ENCODE results near the gene C1orf167. TPM values are rescaled to one million over a fixed set of nuclear protein-coding genes. Genes with fewer than 3 reads are reported as not detected.

Gene C1orf167
- total RNA-seq, 4 donors from 2014 or later = 0.72 to 2.0 TPM; not detected in 2

- no peak for TF ChIP-seq CTCF (IDR thresholded peaks at IDR 0.05)
- DNase-seq (ENCODE audit: low spot score) (peak; percentile 89), ATAC-seq (ENCODE audit: low FRiP score) (peak; percentile 63)
These were observed 25.9 kb upstream of the C1orf167 start, which contains the start of gene AGTRAP for GRCh38 chr1:11735854-11736745. TSS of gene AGTRAP (plus strand) at chr1:11736136. CDS start at chr1:11736209, 73 bp downstream.

DNA sequence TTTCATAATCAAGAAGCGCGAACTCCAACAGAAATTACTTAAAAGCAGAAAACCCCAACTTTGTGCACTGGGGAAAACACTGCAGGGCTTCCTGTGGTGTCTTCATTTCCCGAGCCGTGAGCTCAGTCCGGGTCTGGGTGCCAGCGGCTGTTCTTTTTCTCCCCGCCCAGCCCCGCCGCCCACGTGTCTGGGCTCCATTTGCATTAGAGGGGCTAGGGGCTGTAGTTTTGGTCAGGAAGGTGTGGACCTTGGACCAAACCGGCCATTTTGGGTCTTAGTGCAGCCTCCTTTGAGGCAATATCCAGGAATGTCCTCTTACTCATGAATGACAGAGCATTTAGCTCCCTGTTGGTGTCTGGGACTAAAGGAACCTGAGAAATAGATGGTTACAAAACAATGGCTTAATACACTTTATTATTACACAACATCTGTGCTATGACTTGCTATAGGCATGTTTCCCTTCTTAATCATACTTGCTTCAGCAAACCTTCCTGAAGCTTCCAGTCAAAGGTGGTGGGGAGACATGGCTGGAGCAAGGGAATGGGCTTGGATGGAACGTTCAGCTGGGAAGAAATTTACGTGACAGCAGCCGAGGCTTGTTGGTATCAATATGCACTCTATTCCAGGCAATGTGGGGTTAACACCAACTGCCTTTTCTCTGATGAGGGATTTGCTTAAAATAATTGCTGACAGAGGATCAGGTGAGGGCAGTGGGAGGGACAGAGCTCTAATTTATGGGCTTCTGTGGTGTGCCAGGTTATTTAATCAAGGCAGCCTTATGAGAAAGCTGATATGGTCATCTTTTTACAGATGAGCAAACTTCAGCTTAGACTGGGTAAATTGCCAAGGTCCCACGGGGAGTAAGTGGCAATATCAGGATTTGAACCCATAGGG is 25.0 kb upstream of the C1orf167 start:
- DNase-seq (ENCODE audit: low spot score) (peak; percentile 38), ATAC-seq (ENCODE audit: low FRiP score) (peak; percentile 80)
- TF ChIP-seq CTCF (IDR thresholded peaks at IDR 0.05) = no peak

GRCh38 chr1:11738096-11738495 is 23.9 kb upstream of the C1orf167 start:
- no peak for TF ChIP-seq CTCF (IDR thresholded peaks at IDR 0.05)
- ATAC-seq (ENCODE audit: low FRiP score) = no peak

GRCh38 chr1:11738783-11739182 is 23.2 kb upstream of the C1orf167 start:
- TF ChIP-seq CTCF (IDR thresholded peaks at IDR 0.05) = no peak
- DNase-seq (ENCODE audit: low spot score) (no peak), ATAC-seq (ENCODE audit: low FRiP score) (no peak)

More at GRCh38 chr1:11738096-11738495, 23.9 kb upstream of the C1orf167 start:
- no peak for DNase-seq (ENCODE audit: low spot score)

DNA sequence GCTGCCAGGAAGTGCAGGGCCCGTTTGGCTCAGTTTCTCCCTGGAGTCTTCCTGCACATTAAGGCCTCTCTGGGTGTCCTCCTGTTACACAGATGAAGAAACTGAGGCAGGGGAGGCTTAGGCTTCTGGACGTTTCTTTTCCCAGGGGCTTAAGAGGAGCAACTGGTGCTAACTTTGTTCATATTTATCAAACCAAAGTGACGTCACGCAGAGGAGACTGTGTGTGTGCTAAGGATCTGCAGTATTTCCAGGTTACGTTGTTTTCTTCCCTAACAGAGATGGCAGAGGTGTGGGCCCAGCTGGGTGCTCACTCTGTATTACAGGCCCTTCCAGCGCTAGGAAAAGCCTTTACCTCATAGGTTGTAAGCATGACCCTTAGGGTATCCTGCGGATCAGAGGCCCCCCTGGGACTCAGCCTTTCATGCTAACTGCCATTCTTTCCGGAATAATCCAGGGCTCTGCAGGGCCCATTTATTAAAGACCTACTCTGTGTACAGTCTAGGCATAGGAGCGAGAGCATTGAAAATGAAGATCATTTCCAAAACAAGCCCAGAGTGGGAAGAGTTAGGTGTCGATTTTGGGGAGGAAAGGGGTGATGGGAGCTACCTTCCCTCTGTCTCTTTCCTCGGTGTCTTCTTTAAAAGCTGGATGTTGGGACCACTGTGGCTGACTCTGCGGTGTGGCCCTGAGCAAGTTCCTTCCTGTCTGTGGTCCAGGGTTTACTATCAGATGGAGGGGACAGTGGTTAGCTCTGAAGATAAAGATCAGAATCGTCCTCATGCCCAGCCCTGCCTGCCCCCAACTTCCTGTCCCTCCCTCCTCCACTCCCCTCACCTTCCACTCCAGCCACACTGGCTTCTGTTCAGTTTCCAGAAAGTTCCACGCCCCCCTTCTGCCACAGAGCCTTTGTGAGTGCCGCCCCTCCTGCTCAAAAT is 21.5 kb upstream of the C1orf167 start:
- ATAC-seq (ENCODE audit: low FRiP score) (no peak), DNase-seq (ENCODE audit: low spot score) (no peak)
- TF ChIP-seq CTCF (IDR thresholded peaks at IDR 0.05) = no peak

DNA sequence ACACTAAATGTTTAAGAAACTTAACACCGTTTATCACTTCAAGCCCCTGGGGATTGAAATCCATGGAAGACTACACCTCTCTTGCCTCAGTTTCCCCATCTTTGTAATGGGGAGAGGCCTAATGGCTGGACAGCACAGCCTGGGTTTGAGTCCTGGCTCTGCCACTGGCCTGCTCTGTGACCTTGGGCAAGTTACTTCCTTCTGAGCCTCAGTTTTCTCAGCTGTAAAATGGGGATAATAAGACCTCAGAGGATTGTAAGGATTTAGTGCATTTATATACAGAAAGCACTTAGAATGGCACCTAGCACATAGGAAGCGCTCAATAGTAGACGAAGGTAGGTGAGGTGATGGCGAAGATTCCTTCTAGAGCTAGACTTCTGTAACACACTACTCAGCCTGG is 20.5 kb upstream of the C1orf167 start:
- ATAC-seq (ENCODE audit: low FRiP score) (no peak), DNase-seq (ENCODE audit: low spot score) (no peak)
- no peak for TF ChIP-seq CTCF (IDR thresholded peaks at IDR 0.05)

Data from omental fat pad (tissue), 4 donors.